HG02623 (cell line): Measurements from ENCODE around the gene CFL1.
"Not testable (repeated sequence)": the region's sequence is repeated elsewhere in the genome, so short reads cannot be mapped to it uniquely, and the experiment has no call there.

Experiments used
- ATAC-seq: cut with Tn5 transposase; IDR thresholded peaks from one replicate; pipeline ENCODE4 v1.9.1; 2021; ENCODE audit warnings: moderate library complexity; ENCODE audit not compliant: unreplicated experiment

Gene CFL1

GRCh38 chr11:65844231-65844872 lies 13.6 kb downstream of the CFL1 start:
- no peak for ATAC-seq

- no peak for ATAC-seq
These were observed 14.2 kb downstream of the CFL1 start for GRCh38 chr11:65843811-65844210.

GRCh38 chr11:65842144-65842543 lies 15.8 kb downstream of the CFL1 start:
- ATAC-seq: no peak

GRCh38 chr11:65834202-65834601 lies 23.8 kb downstream of the CFL1 start:
- no peak for ATAC-seq

GRCh38 chr11:65833297-65834030 lies 24.5 kb downstream of the CFL1 start, which contains the start of gene SNX32:
SNX32 (plus strand) TSS chr11:65833963; CDS start chr11:65834066, 103 bp downstream.
- ATAC-seq: peak; percentile 89

GRCh38 chr11:65832231-65832630 lies 25.7 kb downstream of the CFL1 start:
- not testable (repeated sequence) for ATAC-seq

GRCh38 chr11:65829459-65829858 lies 28.5 kb downstream of the CFL1 start:
- ATAC-seq: no peak

GRCh38 chr11:65826984-65827735 lies 30.8 kb downstream of the CFL1 start:
- no peak for ATAC-seq

GRCh38 chr11:65822776-65823528 lies 35.0 kb downstream of the CFL1 start:
- ATAC-seq: no peak

GRCh38 chr11:65821107-65821506 lies 36.9 kb downstream of the CFL1 start:
- ATAC-seq: no peak

- ATAC-seq: peak; percentile 78
These were observed 39.9 kb downstream of the CFL1 start for GRCh38 chr11:65817835-65818680.

- no peak for ATAC-seq
These were observed 40.6 kb downstream of the CFL1 start for GRCh38 chr11:65817312-65817834.

GRCh38 chr11:65816696-65817095 lies 41.3 kb downstream of the CFL1 start:
- no peak for ATAC-seq

- no peak for ATAC-seq
These were observed 42.9 kb downstream of the CFL1 start for GRCh38 chr11:65814986-65815565.

GRCh38 chr11:65814131-65814985 lies 43.6 kb downstream of the CFL1 start:
- ATAC-seq: no peak

- ATAC-seq: no peak
These were observed 46.1 kb downstream of the CFL1 start for GRCh38 chr11:65811764-65812475.

GRCh38 chr11:65810046-65810868 lies 47.7 kb downstream of the CFL1 start:
- no peak for ATAC-seq
